Ishikawa (cell line): ENCODE data around the gene GPR63.

Experiments
- EGR1 ChIP-seq: IDR thresholded peaks from 2 replicates; pipeline ENCODE4 v1.6.1; 2012
- EP300 ChIP-seq: IDR thresholded peaks from 2 replicates; pipeline ENCODE4 v1.6.1; 2012; ENCODE audit warnings: borderline replicate concordance
- FOXM1 ChIP-seq: IDR thresholded peaks from 2 replicates; pipeline ENCODE4 v1.6.1; 2012; ENCODE audit warnings: low read depth, borderline replicate concordance
- MAX ChIP-seq: IDR thresholded peaks from 2 replicates; pipeline ENCODE4 v1.6.1; 2012
- NFIC ChIP-seq: IDR thresholded peaks from 2 replicates; pipeline ENCODE4 v1.6.1; 2012
- RAD21 ChIP-seq: IDR thresholded peaks from 2 replicates; pipeline ENCODE4 v1.6.1; 2012; ENCODE audit warnings: low read depth
- REST ChIP-seq: IDR thresholded peaks from 2 replicates; pipeline ENCODE4 v1.6.1; 2012; ENCODE audit warnings: low read depth, mild to moderate bottlenecking
- TAF1 ChIP-seq: IDR thresholded peaks from 2 replicates; pipeline ENCODE4 v1.6.1; 2012; ENCODE audit warnings: low read depth, mild to moderate bottlenecking
- YY1 ChIP-seq: IDR thresholded peaks from 2 replicates; pipeline ENCODE4 v1.6.1; 2012; ENCODE audit warnings: low read depth
- ZBTB7A ChIP-seq: IDR thresholded peaks from 2 replicates; pipeline ENCODE4 v1.6.1; 2012; ENCODE audit warnings: low read depth

- TF ChIP-seq YY1 (no peak), MAX (no peak), FOXM1 (no peak), EP300 (no peak), REST (no peak), RAD21 (no peak), EGR1 (no peak), TAF1 (no peak), ZBTB7A (no peak), NFIC (no peak)
Observed at GRCh38 chr6:96865055-96865405, 27.8 kb upstream of the GPR63 start.
